Neural cell (in vitro differentiated cells): Measurements from ENCODE around the gene MAP3K15. TPM values are rescaled to one million over a fixed set of nuclear protein-coding genes. Genes with fewer than 3 reads are reported as not detected.

Experiments used
- H2AFZ ChIP-seq: fragments of 200-600, 300-800 bp; sonication (generic), shearing (Covaris generic); 2 replicates; pipeline ENCODE4 v1.6.0; 2014; ENCODE audit warnings: low read depth, mild to moderate bottlenecking, antibody characterized with exemption, low read length, moderate library complexity
- H3F3A ChIP-seq: fragments of 200-600 bp; shearing (Covaris generic); 2 replicates; pipeline ENCODE4 v1.6.1; 2016; ENCODE audit warnings: mild to moderate bottlenecking, moderate library complexity, mixed read lengths, antibody characterized with exemption, low read length; ENCODE audit not compliant: insufficient read depth, poor library complexity, severe bottlenecking
- H3K27ac ChIP-seq: fragments of 200-600, 300-800 bp; sonication (generic), shearing (Covaris generic); 2 replicates; pipeline ENCODE4 v1.5.1; 2014; ENCODE audit warnings: mild to moderate bottlenecking, low read length, moderate library complexity
- H3K27me3 ChIP-seq: fragments of 300-800, 200-600 bp; sonication (generic), shearing (Covaris generic); 2 replicates; pipeline ENCODE4 v1.6.0; 2014; ENCODE audit warnings: mild to moderate bottlenecking, low read depth, low read length, moderate library complexity; ENCODE audit not compliant: insufficient read depth
- H3K36me3 ChIP-seq: fragments of 300-800, 200-600 bp; sonication (generic), shearing (Covaris generic); 2 replicates; pipeline ENCODE4 v1.5.1; 2014; ENCODE audit warnings: mild to moderate bottlenecking, antibody characterized with exemption, low read length, moderate library complexity; ENCODE audit not compliant: insufficient read depth
- H3K4me2 ChIP-seq: fragments of 300-800, 200-600 bp; sonication (generic), shearing (Covaris generic); 2 replicates; pipeline ENCODE4 v1.6.0; 2014; ENCODE audit warnings: mild to moderate bottlenecking, low read length
- H3K4me3 ChIP-seq: fragments of 300-800, 200-600 bp; sonication (generic), shearing (Covaris generic); 2 replicates; pipeline ENCODE4 v1.5.1; 2014; ENCODE audit warnings: mild to moderate bottlenecking, low read length, moderate library complexity
- H3K79me2 ChIP-seq: fragments of 200-600 bp; shearing (Covaris generic); replicated peaks from 2 replicates; pipeline ENCODE4 v1.6.0; 2014; ENCODE audit warnings: mild to moderate bottlenecking, low read length, moderate library complexity; ENCODE audit not compliant: insufficient read depth
- H3K9ac ChIP-seq: fragments of 300-800, 200-600 bp; sonication (generic), shearing (Covaris generic); 2 replicates; pipeline ENCODE4 v1.6.1; 2016; ENCODE audit warnings: mild to moderate bottlenecking, low read length, mixed read lengths
- H3K9me2 ChIP-seq: fragments of 200-600 bp; shearing (Covaris generic); 2 replicates; pipeline ENCODE4 v1.6.1; 2016; ENCODE audit warnings: mild to moderate bottlenecking, low read length, mixed read lengths; ENCODE audit not compliant: insufficient read depth
- H3K9me3 ChIP-seq: fragments of 200-600, 300-800 bp; sonication (generic), shearing (Covaris generic); 2 replicates; pipeline ENCODE4 v1.6.1; 2016; ENCODE audit warnings: mild to moderate bottlenecking, mixed run types, low read length, moderate library complexity, mixed read lengths
- H4K20me1 ChIP-seq: fragments of 200-600 bp; shearing (Covaris generic); 2 replicates; pipeline ENCODE4 v1.6.1; 2016; ENCODE audit warnings: mild to moderate bottlenecking, mixed run types; ENCODE audit not compliant: insufficient read depth
- EP300 ChIP-seq: fragments of 450-650 bp; conservative IDR thresholded peaks from 2 replicates; pipeline ENCODE4 v1.6.1; 2014; ENCODE audit warnings: antibody characterized with exemption, mild to moderate bottlenecking, moderate library complexity; ENCODE audit not compliant: poor library complexity, severe bottlenecking
- EZH2 ChIP-seq: fragments of 200-600, 300-800 bp; shearing (Covaris generic), sonication (generic); IDR thresholded peaks from 2 replicates; pipeline ENCODE4 v1.6.1; 2014; ENCODE audit warnings: antibody characterized with exemption, low read length, borderline replicate concordance, mild to moderate bottlenecking; ENCODE audit not compliant: insufficient read depth, poor library complexity, severe bottlenecking
- MXI1 ChIP-seq: fragments of 450-650 bp; conservative IDR thresholded peaks from 2 replicates; pipeline ENCODE4 v1.6.1; 2014; ENCODE audit warnings: antibody characterized with exemption, mild to moderate bottlenecking; ENCODE audit not compliant: poor library complexity, severe bottlenecking
- POLR2AphosphoS5 ChIP-seq: IDR thresholded peaks from 2 replicates; pipeline ENCODE4 v1.6.1; 2012
- RAD21 ChIP-seq: fragments of 450-650 bp; conservative IDR thresholded peaks from 2 replicates; pipeline ENCODE4 v1.6.1; 2014; ENCODE audit warnings: antibody characterized with exemption, mild to moderate bottlenecking, moderate library complexity
- SMC3 ChIP-seq: fragments of 450-650 bp; conservative IDR thresholded peaks from 2 replicates; pipeline ENCODE4 v1.6.1; 2014; ENCODE audit warnings: antibody characterized with exemption, mild to moderate bottlenecking, moderate library complexity; ENCODE audit not compliant: poor library complexity
- TAF1 ChIP-seq: IDR thresholded peaks from 2 replicates; pipeline ENCODE4 v1.6.1; 2012; ENCODE audit warnings: low read depth
- polyA plus RNA-seq: library from polyadenylated mRNA; depleted of rRNA; stranded (reverse); fragments of >200 nt; gene quantifications from 2 replicates; pipeline ENCODE4 v1.2.3, GENCODE V29; 2014
- TF ChIP-seq, protein P1 (sequence below): fragments of 450-650 bp; IDR thresholded peaks from 2 replicates; pipeline ENCODE4 v1.5.1; 2014; ENCODE audit warnings: antibody characterized with exemption, mild to moderate bottlenecking, moderate library complexity; ENCODE audit not compliant: poor library complexity, severe bottlenecking
- TF ChIP-seq, protein P2 (sequence below): IDR thresholded peaks from 2 replicates; pipeline ENCODE4 v1.6.1; 2012; ENCODE audit warnings: borderline replicate concordance

Gene MAP3K15
- polyA plus RNA-seq, 1 donor from 2014 or later, result not detected

DNA sequence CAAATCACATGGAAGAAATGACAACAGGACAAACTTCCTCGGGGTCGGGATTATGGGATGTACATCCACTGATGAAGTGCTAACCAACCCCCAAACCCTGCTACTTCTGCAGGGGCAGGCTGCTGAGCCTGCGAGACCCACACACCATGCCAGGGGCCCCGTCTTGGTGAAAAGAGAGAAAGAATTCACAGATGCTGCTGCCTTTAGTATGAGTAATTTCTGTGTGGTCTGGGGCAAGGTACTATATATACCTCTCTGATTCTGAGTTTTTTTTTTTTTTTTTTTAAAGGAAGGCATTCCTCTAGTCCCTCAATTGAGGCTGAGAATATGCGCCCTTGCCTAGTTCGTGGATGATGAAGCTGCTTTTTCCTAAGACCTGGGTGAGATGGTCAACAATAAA lies 146.7 kb downstream of the MAP3K15 start:
- Histone ChIP-seq H3F3A (no peaks in the 10 kb centered on the region), H3K9ac (no peak overlapping the region), H3K4me2 (no peak overlapping the region), H3K27ac (no peak overlapping the region), H2AFZ (no peak overlapping the region), H3K4me3 (no peak overlapping the region), H3K36me3 (no peaks in the 10 kb centered on the region), H4K20me1 (no peaks in the 10 kb centered on the region), H3K9me2 (no peaks in the 10 kb centered on the region), H3K27me3 (no peaks in the 10 kb centered on the region), H3K79me2 (no peaks in the 10 kb centered on the region), H3K9me3 (no peaks in the 10 kb centered on the region)
- TF ChIP-seq SMC3 (no peak), TAF1 (no peak), MXI1 (no peak)

DNA sequence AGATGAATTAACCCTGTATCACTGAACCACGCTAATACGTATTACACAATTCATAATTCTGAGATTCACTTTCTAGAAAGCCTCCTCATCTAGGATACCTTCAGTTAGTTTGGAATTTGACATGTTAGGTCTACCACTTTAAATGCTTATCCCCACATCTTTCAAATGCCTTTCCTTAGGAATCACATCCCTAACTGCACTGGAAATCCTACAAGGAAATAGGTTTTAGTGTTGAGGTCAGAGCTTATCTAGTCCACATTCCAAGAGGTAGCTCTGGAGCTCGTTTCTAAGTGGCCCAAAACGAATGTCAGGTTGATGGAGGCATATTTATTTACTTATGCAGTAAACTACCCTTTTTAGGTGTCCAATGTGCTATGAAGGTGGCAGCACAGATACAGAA lies 153.6 kb downstream of the MAP3K15 start:
- Histone ChIP-seq H3K4me2 (no peak overlapping the region), H3K36me3 (no peaks in the 10 kb centered on the region), H3F3A (no peaks in the 10 kb centered on the region), H3K9ac (no peak overlapping the region), H2AFZ (no peak overlapping the region), H3K79me2 (no peaks in the 10 kb centered on the region), H3K9me3 (no peaks in the 10 kb centered on the region), H3K9me2 (no peaks in the 10 kb centered on the region), H4K20me1 (no peaks in the 10 kb centered on the region), H3K27ac (no peak overlapping the region), H3K27me3 (no peaks in the 10 kb centered on the region), H3K4me3 (no peak overlapping the region)
- no peak for TF ChIP-seq EP300
- TF ChIP-seq, protein P1, sequence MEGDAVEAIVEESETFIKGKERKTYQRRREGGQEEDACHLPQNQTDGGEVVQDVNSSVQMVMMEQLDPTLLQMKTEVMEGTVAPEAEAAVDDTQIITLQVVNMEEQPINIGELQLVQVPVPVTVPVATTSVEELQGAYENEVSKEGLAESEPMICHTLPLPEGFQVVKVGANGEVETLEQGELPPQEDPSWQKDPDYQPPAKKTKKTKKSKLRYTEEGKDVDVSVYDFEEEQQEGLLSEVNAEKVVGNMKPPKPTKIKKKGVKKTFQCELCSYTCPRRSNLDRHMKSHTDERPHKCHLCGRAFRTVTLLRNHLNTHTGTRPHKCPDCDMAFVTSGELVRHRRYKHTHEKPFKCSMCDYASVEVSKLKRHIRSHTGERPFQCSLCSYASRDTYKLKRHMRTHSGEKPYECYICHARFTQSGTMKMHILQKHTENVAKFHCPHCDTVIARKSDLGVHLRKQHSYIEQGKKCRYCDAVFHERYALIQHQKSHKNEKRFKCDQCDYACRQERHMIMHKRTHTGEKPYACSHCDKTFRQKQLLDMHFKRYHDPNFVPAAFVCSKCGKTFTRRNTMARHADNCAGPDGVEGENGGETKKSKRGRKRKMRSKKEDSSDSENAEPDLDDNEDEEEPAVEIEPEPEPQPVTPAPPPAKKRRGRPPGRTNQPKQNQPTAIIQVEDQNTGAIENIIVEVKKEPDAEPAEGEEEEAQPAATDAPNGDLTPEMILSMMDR, result no peak
- TF ChIP-seq EZH2, result no peak
- TF ChIP-seq POLR2AphosphoS5, result no peak
- TF ChIP-seq MXI1, result no peak
- TF ChIP-seq, protein P2, sequence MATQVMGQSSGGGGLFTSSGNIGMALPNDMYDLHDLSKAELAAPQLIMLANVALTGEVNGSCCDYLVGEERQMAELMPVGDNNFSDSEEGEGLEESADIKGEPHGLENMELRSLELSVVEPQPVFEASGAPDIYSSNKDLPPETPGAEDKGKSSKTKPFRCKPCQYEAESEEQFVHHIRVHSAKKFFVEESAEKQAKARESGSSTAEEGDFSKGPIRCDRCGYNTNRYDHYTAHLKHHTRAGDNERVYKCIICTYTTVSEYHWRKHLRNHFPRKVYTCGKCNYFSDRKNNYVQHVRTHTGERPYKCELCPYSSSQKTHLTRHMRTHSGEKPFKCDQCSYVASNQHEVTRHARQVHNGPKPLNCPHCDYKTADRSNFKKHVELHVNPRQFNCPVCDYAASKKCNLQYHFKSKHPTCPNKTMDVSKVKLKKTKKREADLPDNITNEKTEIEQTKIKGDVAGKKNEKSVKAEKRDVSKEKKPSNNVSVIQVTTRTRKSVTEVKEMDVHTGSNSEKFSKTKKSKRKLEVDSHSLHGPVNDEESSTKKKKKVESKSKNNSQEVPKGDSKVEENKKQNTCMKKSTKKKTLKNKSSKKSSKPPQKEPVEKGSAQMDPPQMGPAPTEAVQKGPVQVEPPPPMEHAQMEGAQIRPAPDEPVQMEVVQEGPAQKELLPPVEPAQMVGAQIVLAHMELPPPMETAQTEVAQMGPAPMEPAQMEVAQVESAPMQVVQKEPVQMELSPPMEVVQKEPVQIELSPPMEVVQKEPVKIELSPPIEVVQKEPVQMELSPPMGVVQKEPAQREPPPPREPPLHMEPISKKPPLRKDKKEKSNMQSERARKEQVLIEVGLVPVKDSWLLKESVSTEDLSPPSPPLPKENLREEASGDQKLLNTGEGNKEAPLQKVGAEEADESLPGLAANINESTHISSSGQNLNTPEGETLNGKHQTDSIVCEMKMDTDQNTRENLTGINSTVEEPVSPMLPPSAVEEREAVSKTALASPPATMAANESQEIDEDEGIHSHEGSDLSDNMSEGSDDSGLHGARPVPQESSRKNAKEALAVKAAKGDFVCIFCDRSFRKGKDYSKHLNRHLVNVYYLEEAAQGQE, result no peak
- no peak for TF ChIP-seq SMC3
- TF ChIP-seq RAD21, result no peak
- TF ChIP-seq TAF1, result no peak

DNA sequence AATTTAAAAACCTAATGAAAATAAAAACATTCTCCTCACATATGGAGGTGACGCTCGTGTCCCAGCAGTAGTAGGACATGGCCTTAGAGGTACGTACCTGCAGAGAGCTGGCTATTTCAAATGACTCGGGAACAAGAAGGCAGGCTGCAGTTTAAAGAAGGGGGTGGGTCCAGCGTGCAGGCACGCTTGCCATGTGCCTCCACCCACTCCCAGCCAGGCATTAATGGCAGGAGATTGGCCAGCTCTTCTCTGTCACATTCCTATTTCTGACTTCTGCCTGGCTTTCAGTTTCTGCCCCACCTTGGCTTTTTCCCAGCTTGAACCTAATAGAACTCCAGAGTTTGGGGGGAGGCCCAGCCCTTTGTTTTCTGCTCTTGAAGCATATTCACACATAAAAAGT lies 154.4 kb downstream of the MAP3K15 start:
- no peaks in the 10 kb centered on the region for H3K27me3 ChIP-seq
- TF ChIP-seq, protein P1, result no peak
- TF ChIP-seq TAF1 (no peak), POLR2AphosphoS5 (no peak), MXI1 (no peak), SMC3 (no peak), EP300 (no peak), EZH2 (no peak), RAD21 (no peak)
- TF ChIP-seq, protein P2, result no peak
- no peak overlapping the region for H3K4me2 ChIP-seq
- no peaks in the 10 kb centered on the region for H3K79me2 ChIP-seq
- no peaks in the 10 kb centered on the region for H3K36me3 ChIP-seq
- H4K20me1 ChIP-seq, result no peaks in the 10 kb centered on the region
- no peaks in the 10 kb centered on the region for H3F3A ChIP-seq
- H3K9me2 ChIP-seq, result no peaks in the 10 kb centered on the region
- no peak overlapping the region for H3K9ac ChIP-seq
- no peak overlapping the region for H3K4me3 ChIP-seq
- H2AFZ ChIP-seq, result no peak overlapping the region
- H3K27ac ChIP-seq, result no peak overlapping the region
- H3K9me3 ChIP-seq, result no peaks in the 10 kb centered on the region
